Activated naive CD8-positive, alpha-beta T cell (primary cell): ENCODE results near the gene SPCS1.
A peak's percentile ranks its signal among the peaks of the same experiment; 100 is the strongest.

ENCODE experiments used
- H3K27ac Mint-ChIP-seq: one replicate; pipeline ENCODE4 v1.8.0; 2021; ENCODE audit warnings: mixed read lengths
- H3K27me3 Mint-ChIP-seq: one replicate; pipeline ENCODE4 v1.8.0; 2021; ENCODE audit warnings: mixed read lengths
- H3K36me3 Mint-ChIP-seq: one replicate; pipeline ENCODE4 v1.8.0; 2021; ENCODE audit warnings: mixed read lengths
- H3K4me1 Mint-ChIP-seq: one replicate; pipeline ENCODE4 v1.8.0; 2021; ENCODE audit warnings: low read depth, mixed read lengths
- H3K4me3 Mint-ChIP-seq: one replicate; pipeline ENCODE4 v1.8.0; 2021; ENCODE audit warnings: mild to moderate bottlenecking, mixed read lengths
- H3K9me3 Mint-ChIP-seq: one replicate; pipeline ENCODE4 v1.8.0; 2021; ENCODE audit warnings: low read depth, mixed read lengths

Gene SPCS1

DNA sequence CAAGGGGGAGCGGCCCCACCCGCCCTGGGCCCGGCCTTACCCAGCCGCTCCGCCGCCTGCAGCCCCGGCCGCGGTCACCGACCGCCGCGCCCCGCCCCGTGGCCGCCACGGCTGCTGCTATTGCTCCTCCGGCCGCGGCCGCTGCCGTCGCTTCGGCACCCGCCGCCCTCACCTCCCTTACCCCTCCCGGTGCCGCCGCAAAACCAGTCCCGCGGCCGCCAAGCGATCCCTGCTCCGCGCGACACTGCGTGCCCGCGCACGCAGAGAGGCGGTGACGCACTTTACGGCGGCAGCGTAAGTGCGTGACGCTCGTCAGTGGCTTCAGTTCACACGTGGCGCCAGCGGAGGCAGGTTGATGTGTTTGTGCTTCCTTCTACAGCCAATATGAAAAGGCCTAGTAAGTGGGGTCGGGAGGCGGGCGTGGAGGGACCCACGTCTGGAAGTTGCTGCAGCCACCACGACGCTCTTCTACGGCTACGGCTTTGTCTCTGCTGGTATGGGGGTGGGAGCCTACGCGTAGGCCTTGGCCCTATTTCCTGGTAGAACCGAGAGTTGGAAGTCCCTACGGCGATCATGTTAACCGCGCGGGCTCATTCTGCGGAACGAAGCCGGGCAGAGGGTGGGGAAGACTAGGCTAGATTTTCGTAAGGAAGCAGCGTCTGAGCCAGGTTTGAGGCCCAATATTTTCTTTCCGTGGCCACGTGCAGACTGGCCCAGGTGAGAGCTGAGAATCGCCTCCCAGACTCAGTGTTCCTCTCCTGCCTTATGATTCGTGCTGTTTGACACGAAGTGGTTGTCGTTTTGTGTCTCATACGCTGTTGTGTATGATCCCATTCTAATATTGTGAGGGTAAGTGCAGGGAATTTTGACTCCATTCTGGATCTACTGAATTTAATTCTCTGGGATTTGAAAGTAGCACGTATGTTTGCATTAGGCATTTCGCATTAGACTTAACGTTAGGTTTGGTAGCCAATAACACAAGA, 19.9 kb upstream of the SPCS1 start, which contains the start of the genes GNL3 and PBRM1:
TSS of gene GNL3 (plus strand) at position 324 of the 983 bp plus-strand sequence. CDS start at position 385, 61 bp downstream.
TSS of gene PBRM1 (minus strand) at position 205 of the 983 bp plus-strand sequence.
- Mint-ChIP-seq H3K36me3 (peaks cover 23% of the 10 kb centered on the region), H3K27me3 (no peaks in the 10 kb centered on the region), H3K4me1 (peaks cover 73% of the 10 kb centered on the region), H3K9me3 (no peaks in the 10 kb centered on the region), H3K27ac (peak within 1 kb of the TSS; percentile 99), H3K4me3 (peak within 1 kb of the TSS; percentile 99)

DNA sequence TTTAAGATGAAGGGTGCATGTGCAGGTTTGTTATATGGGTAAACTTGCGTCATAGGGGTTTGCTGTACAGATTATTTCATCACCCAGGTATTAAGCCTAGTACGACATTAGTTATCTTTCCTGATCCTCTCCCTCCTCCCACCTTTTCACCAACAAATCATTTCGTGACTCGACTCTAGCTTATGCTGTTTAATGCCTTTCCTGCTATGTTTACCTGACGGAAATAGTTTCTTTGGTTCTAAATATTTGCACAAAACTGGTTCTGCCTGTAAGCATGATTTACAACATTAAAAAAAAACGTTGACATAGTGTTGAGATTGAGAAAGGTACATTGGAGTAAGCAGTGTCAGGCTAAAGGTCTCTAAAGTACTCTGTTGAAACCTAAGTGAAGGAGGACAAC, 17.6 kb upstream of the SPCS1 start:
- peak overlapping the region; percentile 99 for H3K4me3 Mint-ChIP-seq
- no peaks in the 10 kb centered on the region for H3K27me3 Mint-ChIP-seq
- peak overlapping the region; percentile 99 for H3K27ac Mint-ChIP-seq
- peaks cover 63% of the 10 kb centered on the region for H3K4me1 Mint-ChIP-seq
- no peaks in the 10 kb centered on the region for H3K9me3 Mint-ChIP-seq
- peaks cover 24% of the 10 kb centered on the region for H3K36me3 Mint-ChIP-seq

DNA sequence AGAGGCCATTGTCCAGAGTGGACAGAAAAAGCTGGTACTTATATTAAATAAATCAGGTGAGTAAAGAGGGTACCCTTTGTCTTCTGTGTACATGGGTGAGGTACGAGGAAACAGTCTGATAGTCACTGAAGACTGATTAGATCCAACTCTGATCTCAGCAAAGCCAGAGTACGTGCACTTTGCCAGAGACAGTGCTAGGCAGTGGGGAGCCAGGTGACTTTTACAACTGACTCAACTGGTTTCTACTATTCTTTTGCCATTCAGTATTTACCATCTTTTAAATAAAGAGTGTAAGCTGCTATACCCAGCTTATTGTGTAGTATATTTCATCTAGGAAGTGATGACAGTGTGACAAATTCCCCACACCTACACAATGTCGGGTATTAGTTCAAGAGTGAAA, 16.8 kb upstream of the SPCS1 start:
- H3K9me3 Mint-ChIP-seq: no peaks in the 10 kb centered on the region
- H3K27ac Mint-ChIP-seq: peak overlapping the region; percentile 99
- peak overlapping the region; percentile 99 for H3K4me3 Mint-ChIP-seq
- H3K27me3 Mint-ChIP-seq: no peaks in the 10 kb centered on the region
- H3K4me1 Mint-ChIP-seq: peaks cover 62% of the 10 kb centered on the region
- H3K36me3 Mint-ChIP-seq: peaks cover 28% of the 10 kb centered on the region

DNA sequence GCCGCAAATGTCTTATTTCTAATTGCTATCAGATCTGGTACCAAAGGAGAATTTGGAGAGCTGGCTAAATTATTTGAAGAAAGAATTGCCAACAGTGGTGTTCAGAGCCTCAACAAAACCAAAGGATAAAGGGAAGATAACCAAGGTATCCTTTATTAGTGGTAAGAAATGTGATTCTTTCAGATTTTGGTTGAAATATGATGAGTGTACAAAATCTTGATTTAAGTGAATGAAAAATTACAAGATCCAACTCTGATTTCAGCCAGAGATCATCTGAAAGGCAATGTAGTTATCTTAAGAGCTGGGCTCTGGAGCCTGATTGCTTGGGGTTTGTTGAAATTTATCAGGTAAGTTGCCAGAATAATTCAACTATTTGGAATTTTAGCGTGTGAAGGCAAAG, 15.3 kb upstream of the SPCS1 start:
- Mint-ChIP-seq H3K9me3 (no peaks in the 10 kb centered on the region), H3K4me1 (peaks cover 58% of the 10 kb centered on the region), H3K27ac (peak overlapping the region; percentile 50), H3K36me3 (peaks cover 28% of the 10 kb centered on the region), H3K4me3 (peak overlapping the region; percentile 58), H3K27me3 (no peaks in the 10 kb centered on the region)

GRCh38 chr3:52693071-52693470, 12.8 kb upstream of the SPCS1 start:
- Mint-ChIP-seq H3K27ac (peak overlapping the region; percentile 66), H3K4me1 (peaks cover 48% of the 10 kb centered on the region), H3K36me3 (peaks cover 17% of the 10 kb centered on the region), H3K9me3 (no peaks in the 10 kb centered on the region), H3K4me3 (peak overlapping the region; percentile 20), H3K27me3 (no peaks in the 10 kb centered on the region)

DNA sequence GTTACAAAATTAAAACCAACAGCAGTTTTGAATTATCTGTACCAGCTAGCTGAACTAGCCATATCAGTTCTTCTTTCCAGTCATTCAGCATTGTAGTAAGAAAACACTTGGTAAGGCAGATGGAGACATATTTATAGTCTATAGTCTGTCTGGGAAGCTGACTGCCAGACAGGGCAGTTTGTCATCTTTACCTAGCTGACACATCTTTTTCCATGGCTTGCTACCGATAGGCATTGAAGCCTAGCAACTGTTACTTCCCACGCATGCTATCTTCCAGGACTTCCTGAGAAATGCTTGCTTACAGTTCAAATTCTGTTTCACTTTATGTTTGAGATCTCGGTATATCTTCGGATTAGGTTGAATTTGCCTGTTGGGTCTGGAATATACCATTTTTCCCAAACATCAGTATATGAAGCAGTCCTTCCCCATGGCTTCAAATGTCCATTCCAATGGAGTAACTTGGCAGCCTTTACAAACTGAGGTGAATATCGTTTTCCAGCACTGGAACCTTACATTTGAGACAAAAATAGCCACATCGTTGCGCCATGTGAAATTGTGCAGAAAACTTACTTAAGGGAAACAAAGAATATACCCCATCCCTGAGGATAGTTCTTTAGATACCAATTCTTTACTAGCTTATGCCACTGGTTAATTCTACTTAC, 11.2 kb upstream of the SPCS1 start:
- peaks cover 7% of the 10 kb centered on the region for H3K36me3 Mint-ChIP-seq
- H3K27ac Mint-ChIP-seq: peak overlapping the region; percentile 37
- peaks cover 32% of the 10 kb centered on the region for H3K4me1 Mint-ChIP-seq
- no peaks in the 10 kb centered on the region for H3K9me3 Mint-ChIP-seq
- H3K27me3 Mint-ChIP-seq: no peaks in the 10 kb centered on the region
- H3K4me3 Mint-ChIP-seq: no peak overlapping the region

- Mint-ChIP-seq H3K27me3 (no peaks in the 10 kb centered on the region), H3K36me3 (peaks cover 5% of the 10 kb centered on the region), H3K9me3 (no peaks in the 10 kb centered on the region), H3K4me3 (no peak overlapping the region), H3K4me1 (peaks cover 27% of the 10 kb centered on the region), H3K27ac (peak overlapping the region; percentile 28)
Observed at GRCh38 chr3:52695798-52696671, 9.9 kb upstream of the SPCS1 start.

DNA sequence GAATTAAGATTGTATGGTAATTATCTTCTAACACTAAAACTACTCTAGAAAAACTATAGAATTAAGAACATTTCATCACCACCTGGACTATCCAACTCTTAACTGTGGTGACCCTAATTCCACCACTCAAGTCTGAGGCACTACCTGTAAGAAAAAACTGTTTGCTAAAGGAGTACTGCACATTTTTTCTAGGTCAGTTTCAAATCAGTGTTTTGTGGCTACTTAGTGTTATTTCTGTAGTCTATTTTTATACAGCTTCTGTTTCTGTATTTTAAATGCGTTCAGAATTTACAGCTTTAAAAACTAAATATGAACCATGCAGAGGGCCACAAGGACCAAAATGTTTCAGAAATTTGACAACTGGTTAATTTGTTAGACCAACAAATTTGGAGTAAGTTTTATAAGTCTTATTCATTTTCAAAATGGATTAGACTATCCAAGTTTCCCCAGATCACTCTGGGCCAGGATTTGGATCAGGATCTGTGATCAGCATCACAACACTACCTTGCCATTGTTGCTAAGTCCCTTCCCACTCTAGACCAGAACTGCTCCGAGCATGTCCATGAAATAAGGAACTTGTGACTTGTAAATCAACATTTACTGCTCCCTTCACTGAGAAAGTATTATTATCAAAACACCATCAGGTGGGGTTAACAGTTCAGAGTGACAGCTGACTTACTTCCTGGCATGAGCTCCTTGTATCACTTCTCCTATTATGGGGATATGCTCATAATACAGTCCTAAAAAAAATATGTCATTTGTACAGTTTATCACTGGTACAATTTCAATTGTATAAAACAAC, 8.9 kb upstream of the SPCS1 start:
- no peaks in the 10 kb centered on the region for H3K9me3 Mint-ChIP-seq
- peak overlapping the region; percentile 68 for H3K27ac Mint-ChIP-seq
- H3K4me3 Mint-ChIP-seq: no peak overlapping the region
- no peaks in the 10 kb centered on the region for H3K27me3 Mint-ChIP-seq
- H3K4me1 Mint-ChIP-seq: peaks cover 28% of the 10 kb centered on the region
- H3K36me3 Mint-ChIP-seq: peaks cover 5% of the 10 kb centered on the region

- Mint-ChIP-seq H3K27me3 (no peaks in the 10 kb centered on the region), H3K4me3 (no peak overlapping the region), H3K4me1 (peaks cover 29% of the 10 kb centered on the region), H3K9me3 (no peaks in the 10 kb centered on the region), H3K36me3 (peaks cover 5% of the 10 kb centered on the region), H3K27ac (peak overlapping the region; percentile 68)
Observed at GRCh38 chr3:52697632-52697965, 8.3 kb upstream of the SPCS1 start.

DNA sequence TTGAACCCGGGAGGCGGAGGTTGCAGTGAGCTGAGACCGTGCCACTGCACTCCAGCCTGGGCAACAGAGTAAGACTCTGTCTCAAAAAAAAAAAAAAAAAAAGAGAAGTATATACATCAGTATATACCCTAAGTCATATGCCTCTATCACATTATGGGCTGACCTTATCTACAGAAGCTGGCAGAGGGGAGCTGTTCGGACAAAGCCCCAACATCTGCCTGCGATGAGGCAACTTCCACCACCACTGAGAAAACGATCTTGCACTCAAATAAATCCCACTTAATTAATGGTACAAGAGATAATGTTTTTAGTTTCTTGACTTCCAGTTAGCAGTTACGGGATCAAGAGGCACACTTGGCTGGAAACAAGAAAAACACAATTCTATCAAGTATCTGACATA, 2.6 kb upstream of the SPCS1 start:
- Mint-ChIP-seq H3K9me3 (no peaks in the 10 kb centered on the region), H3K4me3 (peak overlapping the region; percentile 96), H3K27me3 (no peaks in the 10 kb centered on the region), H3K36me3 (no peaks in the 10 kb centered on the region), H3K4me1 (peaks cover 34% of the 10 kb centered on the region), H3K27ac (no peak overlapping the region)

- H3K27ac Mint-ChIP-seq: peak overlapping the region; percentile 93
- peak overlapping the region; percentile 96 for H3K4me3 Mint-ChIP-seq
- H3K9me3 Mint-ChIP-seq: no peaks in the 10 kb centered on the region
- no peaks in the 10 kb centered on the region for H3K27me3 Mint-ChIP-seq
- H3K4me1 Mint-ChIP-seq: peaks cover 36% of the 10 kb centered on the region
- H3K36me3 Mint-ChIP-seq: no peaks in the 10 kb centered on the region
Observed at GRCh38 chr3:52704611-52705437, 1.1 kb upstream of the SPCS1 start.

DNA sequence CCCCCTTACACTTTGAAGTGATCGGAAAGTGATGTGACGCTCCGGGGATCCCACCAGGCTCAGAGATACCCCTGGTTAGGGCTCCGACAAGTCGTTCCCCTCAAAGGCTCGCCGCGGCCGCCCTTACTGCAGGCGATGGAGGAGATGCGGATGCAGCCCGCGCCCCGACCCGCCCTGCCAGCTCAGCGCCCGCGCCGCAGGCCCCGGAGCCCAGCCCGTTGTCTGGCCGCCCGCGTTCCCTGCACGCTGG, 543 bp upstream of the SPCS1 start:
- Mint-ChIP-seq H3K27ac (peak overlapping the region; percentile 93), H3K9me3 (no peaks in the 10 kb centered on the region), H3K36me3 (no peaks in the 10 kb centered on the region), H3K4me3 (peak overlapping the region; percentile 96), H3K4me1 (peaks cover 33% of the 10 kb centered on the region), H3K27me3 (no peaks in the 10 kb centered on the region)

GRCh38 chr3:52707585-52707984, 1.7 kb downstream of the SPCS1 start:
- Mint-ChIP-seq H3K27ac (peak overlapping the region; percentile 66), H3K9me3 (no peaks in the 10 kb centered on the region), H3K36me3 (peaks cover 4% of the 10 kb centered on the region), H3K4me3 (peak overlapping the region; percentile 96), H3K27me3 (no peaks in the 10 kb centered on the region), H3K4me1 (peaks cover 29% of the 10 kb centered on the region)
